SK-N-MC (cell line): ENCODE results near the gene FAM136A.

Experiments used
- EZH2 ChIP-seq: fragments of 200-600 bp; sonication (generic); IDR thresholded peaks from one replicate; pipeline ENCODE4 v1.6.1; 2017; ENCODE audit warnings: antibody characterized with exemption
- POLR2AphosphoS5 ChIP-seq: IDR thresholded peaks from 2 replicates; pipeline ENCODE4 v1.6.1; 2012; ENCODE audit warnings: mild to moderate bottlenecking, low read depth, low read length, borderline replicate concordance

DNA sequence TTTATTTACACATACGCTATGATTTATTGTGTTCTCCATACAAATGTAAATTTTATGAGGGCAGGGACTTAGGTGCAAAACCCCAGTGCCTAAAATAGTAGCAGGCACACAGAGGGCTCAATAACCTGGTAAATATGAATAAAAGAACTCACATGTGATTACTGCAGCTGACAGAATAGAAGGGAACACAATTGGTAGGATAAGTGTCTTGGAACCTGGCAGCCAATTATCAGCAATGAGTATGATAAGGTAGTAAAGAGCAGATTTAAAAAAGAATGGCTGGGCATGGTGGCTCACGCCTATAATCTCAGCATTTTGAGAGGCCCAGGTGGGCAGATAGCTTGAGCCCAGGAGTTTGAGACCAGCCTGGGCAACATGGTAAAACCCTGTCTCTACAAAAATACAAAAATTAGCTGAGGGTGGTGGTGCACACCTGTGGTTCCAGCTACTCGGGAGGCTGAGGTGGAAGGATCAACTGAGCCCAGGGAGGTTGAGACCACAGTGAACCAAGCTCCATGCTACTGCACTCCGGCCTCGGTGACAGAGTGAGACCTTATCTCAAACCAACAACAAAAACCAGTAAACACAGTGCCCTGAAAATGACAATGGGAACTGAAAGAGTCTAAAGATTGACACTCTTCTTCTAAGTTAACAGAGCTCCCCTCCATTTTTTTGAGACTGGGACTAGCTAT, 18.2 kb downstream of the FAM136A start:
- TF ChIP-seq POLR2AphosphoS5 (no peak), EZH2 (no peak)
